ENCODE results near the gene CCDC134.
"Not testable (repeated sequence)": the region's sequence is repeated elsewhere in the genome, so short reads cannot be mapped to it uniquely, and the experiment has no call there.

The CCDC134 gene

GRCh38 chr22:41845380-41846267 is 45.1 kb downstream of the CCDC134 start:
- peak; percentile 91 for DNase-seq

GRCh38 chr22:41846268-41846987 is 45.9 kb downstream of the CCDC134 start:
- DNase-seq: no peak

GRCh38 chr22:41847300-41847699 is 46.8 kb downstream of the CCDC134 start:
- no peak for DNase-seq

GRCh38 chr22:41848468-41848867 is 48.0 kb downstream of the CCDC134 start:
- peak; percentile 91 for DNase-seq

GRCh38 chr22:41856469-41856868 is 56.0 kb downstream of the CCDC134 start:
- DNase-seq: no peak

- peak; percentile 85 for DNase-seq
These were observed 56.8 kb downstream of the CCDC134 start for GRCh38 chr22:41857155-41857859.

GRCh38 chr22:41857860-41858199 is 57.4 kb downstream of the CCDC134 start:
- DNase-seq: no peak

GRCh38 chr22:41862160-41862529 is 61.7 kb downstream of the CCDC134 start:
- DNase-seq: peak; percentile 33

GRCh38 chr22:41862530-41863266 is 62.2 kb downstream of the CCDC134 start:
- no peak for DNase-seq

GRCh38 chr22:41863472-41863871 is 63.0 kb downstream of the CCDC134 start:
- DNase-seq: no peak

GRCh38 chr22:41868556-41868955 is 68.1 kb downstream of the CCDC134 start:
- no peak for DNase-seq

- DNase-seq: not testable (repeated sequence)
These were observed 69.6 kb downstream of the CCDC134 start for GRCh38 chr22:41870081-41870480.

- no peak for DNase-seq
These were observed 70.3 kb downstream of the CCDC134 start for GRCh38 chr22:41870786-41871185.

- no peak for DNase-seq
These were observed 72.9 kb downstream of the CCDC134 start for GRCh38 chr22:41873391-41873790.

GRCh38 chr22:41874090-41874489 is 73.6 kb downstream of the CCDC134 start:
- no peak for DNase-seq

- DNase-seq: no peak
These were observed 75.2 kb downstream of the CCDC134 start for GRCh38 chr22:41875531-41876270.
